ENCODE results near the gene C5. TPM values are rescaled to one million over a fixed set of nuclear protein-coding genes. Genes with fewer than 3 reads are reported as not detected.

Gene C5
- total RNA-seq, 1 experiment from 2014 or later = 0.74 TPM

DNA sequence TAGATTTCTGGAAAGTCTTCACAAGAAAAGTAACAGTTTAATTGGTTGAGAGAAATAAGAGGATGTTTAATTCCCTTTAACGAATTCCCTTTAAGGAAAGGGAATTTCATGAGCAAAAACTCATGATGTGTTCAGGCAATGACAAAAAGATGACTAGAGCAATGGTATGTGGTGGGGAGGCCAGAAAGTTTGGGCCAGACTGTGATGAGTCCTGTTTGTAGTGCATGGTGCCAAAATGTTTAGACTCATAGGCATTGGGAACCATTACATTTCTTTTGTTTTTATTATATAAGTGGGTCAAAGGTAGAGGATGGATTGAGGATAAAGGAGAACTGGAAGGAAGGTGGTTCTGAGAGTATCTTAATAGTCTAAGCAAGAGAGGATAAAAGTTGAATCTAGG lies 35.6 kb upstream of the C5 start:
- Histone ChIP-seq H2BK20ac (ENCODE audit: low read depth, low read length, poor library complexity, severe bottlenecking) (no peak overlapping the region), H2BK5ac (ENCODE audit: insufficient read length, low read length) (no peak overlapping the region), H4K5ac (ENCODE audit: insufficient read length, low read depth, low read length) (no peak overlapping the region), H3K23me2 (ENCODE audit: insufficient read length, low read depth, low read length, poor library complexity, severe bottlenecking) (no peaks in the 10 kb centered on the region), H2AK5ac (ENCODE audit: insufficient read length, low read length) (no peak overlapping the region), H3K18ac (ENCODE audit: insufficient read length, low read depth, low read length) (no peak overlapping the region), H3K23ac (ENCODE audit: insufficient read length, low read depth, low read length) (no peak overlapping the region), H4K20me1 (ENCODE audit: control insufficient read depth, insufficient read depth, insufficient read length) (no peaks in the 10 kb centered on the region), H2BK15ac (ENCODE audit: low read depth, low read length) (no peak overlapping the region), H3T11ph (ENCODE audit: low read length) (no peak overlapping the region), H3K27me3 (ENCODE audit: insufficient read depth, low read length) (no peaks in the 10 kb centered on the region), H4K91ac (ENCODE audit: insufficient read length, low read depth, low read length) (no peak overlapping the region), H3K56ac (ENCODE audit: insufficient read length, low read depth, low read length) (no peak overlapping the region), H3K4ac (ENCODE audit: low read depth, low read length) (no peak overlapping the region), H3K14ac (ENCODE audit: insufficient read depth, low read length) (no peak overlapping the region), H3K4me2 (ENCODE audit: insufficient read depth, insufficient read length, low read length) (no peak overlapping the region), H3K9me3 (ENCODE audit: control insufficient read depth, low read depth, low read length) (no peaks in the 10 kb centered on the region), H3K9ac (ENCODE audit: extremely low read depth, insufficient read length, low read length) (no peak overlapping the region), H3K27ac (ENCODE audit: insufficient read length, low read depth, low read length) (no peak overlapping the region), H4K8ac (replicated peaks; ENCODE audit: insufficient read length, low read depth, low read length) (no peak overlapping the region), H3K79me1 (ENCODE audit: insufficient read depth, low read depth, low read length, poor library complexity, severe bottlenecking) (no peaks in the 10 kb centered on the region), H3K4me1 (ENCODE audit: insufficient read depth, low read length) (no peaks in the 10 kb centered on the region), H2AFZ (ENCODE audit: low read length) (no peak overlapping the region), H2BK12ac (ENCODE audit: insufficient read length, low read depth, low read length) (no peak overlapping the region), H3K79me2 (ENCODE audit: insufficient read depth, low read length) (no peaks in the 10 kb centered on the region), H2BK120ac (ENCODE audit: low read depth, low read length, poor library complexity, severe bottlenecking) (no peak overlapping the region)
- DNase-seq = no peak
- H3K27me3 Mint-ChIP-seq (ENCODE audit: low read depth) = no peaks in the 10 kb centered on the region
- no peaks in the 10 kb centered on the region for H3K9me3 Mint-ChIP-seq
- H3K4me1 Mint-ChIP-seq = no peaks in the 10 kb centered on the region
- H3K27ac Mint-ChIP-seq = no peak overlapping the region
- no peak overlapping the region for H3K4me3 Mint-ChIP-seq
- TF ChIP-seq, protein P1, sequence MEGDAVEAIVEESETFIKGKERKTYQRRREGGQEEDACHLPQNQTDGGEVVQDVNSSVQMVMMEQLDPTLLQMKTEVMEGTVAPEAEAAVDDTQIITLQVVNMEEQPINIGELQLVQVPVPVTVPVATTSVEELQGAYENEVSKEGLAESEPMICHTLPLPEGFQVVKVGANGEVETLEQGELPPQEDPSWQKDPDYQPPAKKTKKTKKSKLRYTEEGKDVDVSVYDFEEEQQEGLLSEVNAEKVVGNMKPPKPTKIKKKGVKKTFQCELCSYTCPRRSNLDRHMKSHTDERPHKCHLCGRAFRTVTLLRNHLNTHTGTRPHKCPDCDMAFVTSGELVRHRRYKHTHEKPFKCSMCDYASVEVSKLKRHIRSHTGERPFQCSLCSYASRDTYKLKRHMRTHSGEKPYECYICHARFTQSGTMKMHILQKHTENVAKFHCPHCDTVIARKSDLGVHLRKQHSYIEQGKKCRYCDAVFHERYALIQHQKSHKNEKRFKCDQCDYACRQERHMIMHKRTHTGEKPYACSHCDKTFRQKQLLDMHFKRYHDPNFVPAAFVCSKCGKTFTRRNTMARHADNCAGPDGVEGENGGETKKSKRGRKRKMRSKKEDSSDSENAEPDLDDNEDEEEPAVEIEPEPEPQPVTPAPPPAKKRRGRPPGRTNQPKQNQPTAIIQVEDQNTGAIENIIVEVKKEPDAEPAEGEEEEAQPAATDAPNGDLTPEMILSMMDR (conservative IDR thresholded peaks at IDR 0.05) = no peak
- H3K36me3 Mint-ChIP-seq (ENCODE audit: insufficient read depth in 1 of 3, low read depth in 3 of 3) = peaks cover 0 to 6% (median under 1%) of the 10 kb centered on the region in 3 experiments; a peak in 5 of 7 replicates
- no CpG with 5 or more reads among the region's 1 CpG for WGBS (ENCODE audit: extremely low coverage, insufficient read length, low lambda C conversion rate)

All from H9 (cell line).